ENCODE results near the gene NRXN3. TPM values are rescaled to one million over a fixed set of nuclear protein-coding genes. Genes with fewer than 3 reads are reported as not detected.

The NRXN3 gene
- total RNA-seq, 6 experiments from 2014 or later: 0.07 to 0.28 (median 0.11) TPM; not detected in 2

DNA sequence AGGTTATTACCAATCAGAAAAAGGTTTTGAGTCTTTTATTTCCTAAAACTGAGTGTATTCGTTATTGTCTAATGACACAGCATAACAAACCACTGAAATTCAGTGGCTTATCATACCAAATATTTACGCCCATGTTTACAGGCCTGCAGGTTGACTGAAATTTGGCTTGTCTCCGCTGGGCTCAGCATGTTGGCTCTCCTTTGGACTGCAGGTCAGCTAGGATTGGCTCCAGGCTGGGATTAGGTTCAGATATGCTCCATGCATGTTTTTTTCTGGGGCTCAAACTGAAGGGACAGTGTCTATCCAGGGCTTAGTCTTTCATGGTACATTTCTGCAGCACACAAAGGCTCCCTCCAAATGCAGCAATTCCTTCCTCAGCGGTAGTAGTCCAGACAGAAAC is 1471.2 kb downstream of the NRXN3 start:
- Mint-ChIP-seq H3K27me3 (ENCODE audit: insufficient read depth) (peaks cover 3% of the 10 kb centered on the region; the same call in 1 of the 2 replicates), H3K27ac (no peak overlapping the region), H3K4me1 (ENCODE audit: low read depth) (no peaks in the 10 kb centered on the region), H3K36me3 (ENCODE audit: low read depth) (no peaks in the 10 kb centered on the region), H3K4me3 (no peak overlapping the region), H3K9me3 (peaks cover 12% of the 10 kb centered on the region)
- TF ChIP-seq, protein P1, sequence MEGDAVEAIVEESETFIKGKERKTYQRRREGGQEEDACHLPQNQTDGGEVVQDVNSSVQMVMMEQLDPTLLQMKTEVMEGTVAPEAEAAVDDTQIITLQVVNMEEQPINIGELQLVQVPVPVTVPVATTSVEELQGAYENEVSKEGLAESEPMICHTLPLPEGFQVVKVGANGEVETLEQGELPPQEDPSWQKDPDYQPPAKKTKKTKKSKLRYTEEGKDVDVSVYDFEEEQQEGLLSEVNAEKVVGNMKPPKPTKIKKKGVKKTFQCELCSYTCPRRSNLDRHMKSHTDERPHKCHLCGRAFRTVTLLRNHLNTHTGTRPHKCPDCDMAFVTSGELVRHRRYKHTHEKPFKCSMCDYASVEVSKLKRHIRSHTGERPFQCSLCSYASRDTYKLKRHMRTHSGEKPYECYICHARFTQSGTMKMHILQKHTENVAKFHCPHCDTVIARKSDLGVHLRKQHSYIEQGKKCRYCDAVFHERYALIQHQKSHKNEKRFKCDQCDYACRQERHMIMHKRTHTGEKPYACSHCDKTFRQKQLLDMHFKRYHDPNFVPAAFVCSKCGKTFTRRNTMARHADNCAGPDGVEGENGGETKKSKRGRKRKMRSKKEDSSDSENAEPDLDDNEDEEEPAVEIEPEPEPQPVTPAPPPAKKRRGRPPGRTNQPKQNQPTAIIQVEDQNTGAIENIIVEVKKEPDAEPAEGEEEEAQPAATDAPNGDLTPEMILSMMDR (IDR thresholded peaks at IDR 0.05): no peak
- DNase-seq: no peak

DNA sequence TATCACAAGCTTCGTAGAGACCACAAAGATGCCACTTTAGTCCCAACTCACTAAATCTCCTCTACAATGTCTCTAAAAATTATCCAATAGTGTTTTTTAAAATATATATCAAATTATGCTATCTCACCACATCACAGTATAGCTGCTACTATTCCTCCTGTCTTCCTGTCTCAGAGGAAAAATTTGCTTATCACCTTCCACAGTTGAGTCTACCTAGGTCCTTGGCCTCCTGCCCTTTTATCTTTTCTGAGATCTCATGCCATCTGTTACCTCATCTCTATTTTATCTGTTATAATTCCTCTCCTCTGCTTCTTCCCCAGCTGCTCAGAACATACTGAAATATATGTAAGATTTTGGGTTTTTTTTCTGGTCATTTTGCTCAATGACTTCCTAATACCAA is 1473.0 kb downstream of the NRXN3 start:
- Mint-ChIP-seq H3K27ac (no peak overlapping the region), H3K27me3 (ENCODE audit: insufficient read depth) (peaks cover 3% of the 10 kb centered on the region; the same call in 1 of the 2 replicates), H3K4me1 (ENCODE audit: low read depth) (no peaks in the 10 kb centered on the region), H3K36me3 (ENCODE audit: low read depth) (no peaks in the 10 kb centered on the region), H3K9me3 (peaks cover 12% of the 10 kb centered on the region), H3K4me3 (no peak overlapping the region)
- DNase-seq: no peak
- TF ChIP-seq, protein P1 (IDR thresholded peaks at IDR 0.05): no peak

DNA sequence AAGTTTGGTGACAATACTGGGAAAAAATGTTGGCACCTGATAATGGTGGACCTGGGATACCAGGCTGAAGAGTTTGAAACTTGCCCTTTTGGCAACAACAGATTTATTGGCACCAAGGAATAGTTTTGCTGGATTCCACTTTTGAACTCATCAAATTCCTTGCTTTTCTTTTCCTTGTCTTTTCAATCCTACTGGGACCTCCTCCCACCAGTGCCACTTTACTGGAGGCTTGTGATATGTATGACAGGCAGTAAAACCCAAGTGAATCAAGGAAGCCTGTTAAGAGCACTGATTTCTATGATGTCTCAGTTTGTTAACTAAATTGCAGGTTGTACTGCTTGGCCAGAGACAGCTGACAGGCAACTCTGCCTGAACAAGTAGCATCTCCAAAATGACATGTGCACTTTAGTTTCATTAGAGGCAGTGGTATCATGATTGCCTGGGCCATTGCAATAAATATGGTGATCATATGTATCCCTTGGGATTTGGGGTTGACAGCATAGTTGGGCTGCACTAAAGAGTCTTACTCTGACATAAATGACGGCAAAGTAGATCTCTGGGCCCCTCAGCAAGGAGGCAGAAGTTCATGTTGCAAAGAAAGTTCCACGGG is 1475.7 kb downstream of the NRXN3 start:
- Mint-ChIP-seq H3K27me3 (ENCODE audit: insufficient read depth) (peaks cover 3% of the 10 kb centered on the region; the same call in 1 of the 2 replicates), H3K4me1 (ENCODE audit: low read depth) (no peaks in the 10 kb centered on the region), H3K27ac (no peak overlapping the region), H3K9me3 (peaks cover 12% of the 10 kb centered on the region), H3K4me3 (no peak overlapping the region), H3K36me3 (ENCODE audit: low read depth) (no peaks in the 10 kb centered on the region)
- TF ChIP-seq, protein P1 (IDR thresholded peaks at IDR 0.05): no peak
- no peak for DNase-seq

DNA sequence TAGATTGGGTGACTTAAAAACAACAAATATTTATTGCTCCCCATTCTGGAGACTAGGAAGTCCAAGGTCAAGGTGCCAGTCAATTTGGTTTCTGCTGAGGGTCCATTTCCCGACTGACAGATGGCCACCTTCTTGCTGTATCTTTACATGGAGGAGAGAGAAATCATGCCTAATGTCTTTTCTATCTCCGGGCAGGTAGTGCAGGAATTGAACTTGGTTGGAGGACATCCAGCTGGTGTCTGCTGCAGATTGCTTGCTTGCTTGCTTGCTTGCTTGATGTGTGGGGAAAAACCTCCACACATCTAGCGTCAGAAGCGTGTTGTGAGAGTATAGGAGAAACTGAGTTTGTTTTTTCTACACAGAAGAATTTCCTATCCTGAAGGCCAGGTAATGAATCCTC is 1479.7 kb downstream of the NRXN3 start:
- Mint-ChIP-seq H3K4me1 (ENCODE audit: low read depth) (no peaks in the 10 kb centered on the region), H3K27me3 (ENCODE audit: insufficient read depth) (0 out of 2 replicates have a peak, but pooled peaks cover 2% of the 10 kb centered on the region), H3K27ac (no peak overlapping the region), H3K9me3 (peaks cover 14% of the 10 kb centered on the region), H3K36me3 (ENCODE audit: low read depth) (no peaks in the 10 kb centered on the region), H3K4me3 (no peak overlapping the region)
- TF ChIP-seq, protein P1 (IDR thresholded peaks at IDR 0.05): no peak
- DNase-seq: no peak

DNA sequence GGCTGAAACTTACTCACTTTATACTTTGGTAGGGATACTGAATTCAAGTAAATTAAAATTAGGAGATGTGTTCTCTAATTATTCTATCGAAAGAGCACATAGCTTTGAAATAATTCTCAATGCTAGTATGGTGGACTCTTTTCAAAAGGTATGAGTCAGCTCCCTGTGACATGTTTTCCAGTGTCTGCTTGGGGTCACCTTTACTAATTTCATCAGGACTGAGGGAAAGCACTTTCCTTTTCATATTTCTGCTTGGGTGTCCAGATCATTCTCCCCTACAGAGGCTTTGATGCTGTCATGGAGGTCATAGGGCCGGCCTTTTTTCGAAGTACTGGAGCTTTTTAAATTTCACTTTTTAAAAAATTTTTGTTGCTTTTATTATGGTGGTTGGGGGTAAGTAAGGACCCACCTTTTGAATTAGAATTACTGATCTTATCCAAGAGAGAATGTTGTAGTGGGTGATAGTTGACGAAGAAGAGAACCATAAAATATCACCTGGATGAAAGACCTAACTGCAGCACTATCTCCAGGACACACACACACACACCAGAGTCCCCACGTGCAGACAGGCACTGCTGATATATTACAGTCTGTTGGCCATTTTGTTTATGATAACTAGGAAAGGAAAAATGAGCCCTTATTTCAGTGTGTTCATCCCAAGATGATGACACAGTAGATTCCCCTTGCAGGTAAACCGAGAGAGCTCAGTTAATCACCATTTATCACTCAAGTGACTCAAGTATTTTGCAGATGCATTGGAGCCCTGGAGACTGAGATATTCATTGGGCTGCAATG is 1482.5 kb downstream of the NRXN3 start:
- Mint-ChIP-seq H3K9me3 (peaks cover 23% of the 10 kb centered on the region), H3K36me3 (ENCODE audit: low read depth) (no peaks in the 10 kb centered on the region), H3K4me1 (ENCODE audit: low read depth) (no peaks in the 10 kb centered on the region), H3K27me3 (ENCODE audit: insufficient read depth) (0 out of 2 replicates have a peak, but pooled peaks cover 2% of the 10 kb centered on the region), H3K4me3 (no peak overlapping the region), H3K27ac (no peak overlapping the region)
- TF ChIP-seq, protein P1 (IDR thresholded peaks at IDR 0.05): no peak
- DNase-seq: no peak
